ENCODE data around the gene ARHGEF16. TPM values are rescaled to one million over a fixed set of nuclear protein-coding genes. Genes with fewer than 3 reads are reported as not detected.
A peak's percentile ranks its signal among the peaks of the same experiment; 100 is the strongest.

The ARHGEF16 gene
- total RNA-seq, 1 donor from 2014 or later = 4.1 TPM

GRCh38 chr1:3410142-3410925, 44.1 kb upstream of the ARHGEF16 start:
- no peaks in the 10 kb centered on the region for H4K20me1 ChIP-seq (ENCODE audit: insufficient read depth, low read length)
- no peak overlapping the region for H3K27ac Mint-ChIP-seq (ENCODE audit: unreplicated experiment)
- no peak overlapping the region for H3K9ac ChIP-seq (ENCODE audit: low read length)
- H3K36me3 Mint-ChIP-seq (ENCODE audit: low read depth, unreplicated experiment) = no peaks in the 10 kb centered on the region
- DNase-seq (ENCODE audit: low read depth) = peak; percentile 40
- TF ChIP-seq EZH2 (IDR thresholded peaks at IDR 0.05; ENCODE audit: insufficient read depth, low read length) = no peak
- peak; percentile 48 for TF ChIP-seq CTCF (IDR thresholded peaks at IDR 0.05; ENCODE audit: insufficient read depth, low read depth, low read length)
- no peak for FAIRE-seq
- H3K27me3 Mint-ChIP-seq (ENCODE audit: low read depth, unreplicated experiment) = peaks cover 35% of the 10 kb centered on the region
- no peak overlapping the region for H2AFZ ChIP-seq (ENCODE audit: low read depth, low read length)
- no peak overlapping the region for H3K4me3 ChIP-seq (ENCODE audit: insufficient read depth, low read depth, low read length)
- no peaks in the 10 kb centered on the region for H3K9me3 Mint-ChIP-seq (ENCODE audit: unreplicated experiment)
- H3K27me3 ChIP-seq (ENCODE audit: insufficient read depth, low read length) = no peaks in the 10 kb centered on the region
- H3K9me3 ChIP-seq (ENCODE audit: insufficient read depth, low read depth, low read length) = no peaks in the 10 kb centered on the region
- H3K27ac ChIP-seq (ENCODE audit: low read depth, low read length) = no peak overlapping the region
- H3K36me3 ChIP-seq (ENCODE audit: insufficient read depth, low read length) = no peaks in the 10 kb centered on the region
- H3K4me1 ChIP-seq (ENCODE audit: insufficient read depth, low read length) = peaks cover 3% of the 10 kb centered on the region
- no peak overlapping the region for H3K4me2 ChIP-seq (ENCODE audit: low read length)
- no peak overlapping the region for H3K4me3 Mint-ChIP-seq (ENCODE audit: unreplicated experiment)
- no peaks in the 10 kb centered on the region for H3K79me2 ChIP-seq (ENCODE audit: insufficient read depth, low read length)
- peaks cover 2% of the 10 kb centered on the region for H3K4me1 Mint-ChIP-seq (ENCODE audit: low read depth, unreplicated experiment)

GRCh38 chr1:3411806-3412205, 42.7 kb upstream of the ARHGEF16 start:
- no peak overlapping the region for H3K4me3 Mint-ChIP-seq (ENCODE audit: unreplicated experiment)
- H3K27me3 Mint-ChIP-seq (ENCODE audit: low read depth, unreplicated experiment) = peaks cover 27% of the 10 kb centered on the region
- H3K9me3 ChIP-seq (ENCODE audit: insufficient read depth, low read depth, low read length) = peaks cover 2% of the 10 kb centered on the region

More at GRCh38 chr1:3411806-3412205, 42.7 kb upstream of the ARHGEF16 start:
- H3K27me3 ChIP-seq (ENCODE audit: insufficient read depth, low read length) = no peaks in the 10 kb centered on the region
- H3K4me2 ChIP-seq (ENCODE audit: low read length) = no peak overlapping the region
- H3K27ac ChIP-seq (ENCODE audit: low read depth, low read length) = no peak overlapping the region
- no peak overlapping the region for H3K9ac ChIP-seq (ENCODE audit: low read length)
- no peak overlapping the region for H2AFZ ChIP-seq (ENCODE audit: low read depth, low read length)
- no peaks in the 10 kb centered on the region for H3K79me2 ChIP-seq (ENCODE audit: insufficient read depth, low read length)
- Mint-ChIP-seq H3K36me3 (ENCODE audit: low read depth, unreplicated experiment) (no peaks in the 10 kb centered on the region), H3K27ac (ENCODE audit: unreplicated experiment) (no peak overlapping the region), H3K4me1 (ENCODE audit: low read depth, unreplicated experiment) (no peaks in the 10 kb centered on the region), H3K9me3 (ENCODE audit: unreplicated experiment) (no peaks in the 10 kb centered on the region)
- H4K20me1 ChIP-seq (ENCODE audit: insufficient read depth, low read length) = no peaks in the 10 kb centered on the region
- no peaks in the 10 kb centered on the region for H3K36me3 ChIP-seq (ENCODE audit: insufficient read depth, low read length)
- peaks cover 3% of the 10 kb centered on the region for H3K4me1 ChIP-seq (ENCODE audit: insufficient read depth, low read length)
- DNase-seq (ENCODE audit: low read depth) (no peak), FAIRE-seq (no peak)
- TF ChIP-seq CTCF (IDR thresholded peaks at IDR 0.05; ENCODE audit: insufficient read depth, low read depth, low read length) (no peak), EZH2 (IDR thresholded peaks at IDR 0.05; ENCODE audit: insufficient read depth, low read length) (no peak)
- H3K4me3 ChIP-seq (ENCODE audit: insufficient read depth, low read depth, low read length) = no peak overlapping the region
